ENCODE measurements around the gene RUFY1.

- no peak for TF ChIP-seq CTCF (IDR thresholded peaks at IDR 0.05; ENCODE audit: poor library complexity)
- TF ChIP-seq EZH2 (IDR thresholded peaks at IDR 0.05; ENCODE audit: borderline replicate concordance), result no peak
Observed at GRCh38 chr5:179558932-179559283, 8.6 kb downstream of the RUFY1 start.

All from hepatocyte (in vitro differentiated cells).